SU-DHL-6 (cell line): Measurements from ENCODE around the gene RABL2B.
"Not testable (repeated sequence)": the region's sequence is repeated elsewhere in the genome, so short reads cannot be mapped to it uniquely, and the experiment has no call there.

Experiments used
- H2AFZ ChIP-seq: fragments of 200-600 bp; sonication (generic); 2 replicates; pipeline ENCODE4 v1.6.1; 2014; ENCODE audit warnings: low read depth, mild to moderate bottlenecking, moderate library complexity, mixed read lengths, antibody characterized with exemption, low read length; ENCODE audit not compliant: severe bottlenecking
- H3F3A ChIP-seq: fragments of 200-600 bp; shearing (Covaris generic); 2 replicates; pipeline ENCODE4 v1.6.0; 2016; ENCODE audit warnings: antibody characterized with exemption, mild to moderate bottlenecking; ENCODE audit not compliant: insufficient read depth
- H3K27ac ChIP-seq: fragments of 200-600 bp; sonication (generic); 2 replicates; pipeline ENCODE4 v1.5.1; 2016; ENCODE audit warnings: low read depth, mild to moderate bottlenecking, low read length, moderate library complexity, mixed read lengths
- H3K27me3 ChIP-seq: fragments of 200-600 bp; sonication (generic), shearing (Covaris generic); 2 replicates; pipeline ENCODE4 v1.6.0; 2014; ENCODE audit warnings: mild to moderate bottlenecking, low read length
- H3K36me3 ChIP-seq: fragments of 200-600 bp; sonication (generic); 2 replicates; pipeline ENCODE4 v1.6.1; 2014; ENCODE audit warnings: mild to moderate bottlenecking, low read length, mixed read lengths
- H3K4me2 ChIP-seq: fragments of 300-600, 200-600 bp; shearing (Covaris generic), sonication (generic); 2 replicates; pipeline ENCODE4 v1.6.0; 2014; ENCODE audit warnings: low read length, low read depth, mild to moderate bottlenecking; ENCODE audit not compliant: poor library complexity, severe bottlenecking
- H3K4me3 ChIP-seq: fragments of 200-600 bp; sonication (generic); 2 replicates; pipeline ENCODE4 v1.5.1; 2014; ENCODE audit warnings: antibody characterized with exemption, low read length, mild to moderate bottlenecking, mixed read lengths; ENCODE audit not compliant: insufficient read depth, poor library complexity, severe bottlenecking
- H3K79me2 ChIP-seq: fragments of 200-600 bp; sonication (generic); 2 replicates; pipeline ENCODE4 v1.6.1; 2014; ENCODE audit warnings: mild to moderate bottlenecking, low read length, moderate library complexity; ENCODE audit not compliant: insufficient read depth
- H3K9ac ChIP-seq: fragments of 200-600 bp; sonication (generic); 2 replicates; pipeline ENCODE4 v1.7.0; 2014; ENCODE audit warnings: mild to moderate bottlenecking, low read length
- H3K9me2 ChIP-seq: fragments of 200-600 bp; sonication (generic); replicated peaks from 2 replicates; pipeline ENCODE4 v1.6.1; 2014; ENCODE audit warnings: low read length; ENCODE audit not compliant: insufficient read depth
- H3K9me3 ChIP-seq: fragments of 200-600 bp; sonication (generic); 2 replicates; pipeline ENCODE4 v1.6.1; 2014; ENCODE audit warnings: low read length, mixed read lengths; ENCODE audit not compliant: insufficient read depth
- H4K20me1 ChIP-seq: fragments of 200-600 bp; sonication (generic); 2 replicates; pipeline ENCODE4 v1.6.1; 2014; ENCODE audit warnings: low read depth, mild to moderate bottlenecking, antibody characterized with exemption, low read length, moderate library complexity, mixed read lengths

RABL2B gene

DNA sequence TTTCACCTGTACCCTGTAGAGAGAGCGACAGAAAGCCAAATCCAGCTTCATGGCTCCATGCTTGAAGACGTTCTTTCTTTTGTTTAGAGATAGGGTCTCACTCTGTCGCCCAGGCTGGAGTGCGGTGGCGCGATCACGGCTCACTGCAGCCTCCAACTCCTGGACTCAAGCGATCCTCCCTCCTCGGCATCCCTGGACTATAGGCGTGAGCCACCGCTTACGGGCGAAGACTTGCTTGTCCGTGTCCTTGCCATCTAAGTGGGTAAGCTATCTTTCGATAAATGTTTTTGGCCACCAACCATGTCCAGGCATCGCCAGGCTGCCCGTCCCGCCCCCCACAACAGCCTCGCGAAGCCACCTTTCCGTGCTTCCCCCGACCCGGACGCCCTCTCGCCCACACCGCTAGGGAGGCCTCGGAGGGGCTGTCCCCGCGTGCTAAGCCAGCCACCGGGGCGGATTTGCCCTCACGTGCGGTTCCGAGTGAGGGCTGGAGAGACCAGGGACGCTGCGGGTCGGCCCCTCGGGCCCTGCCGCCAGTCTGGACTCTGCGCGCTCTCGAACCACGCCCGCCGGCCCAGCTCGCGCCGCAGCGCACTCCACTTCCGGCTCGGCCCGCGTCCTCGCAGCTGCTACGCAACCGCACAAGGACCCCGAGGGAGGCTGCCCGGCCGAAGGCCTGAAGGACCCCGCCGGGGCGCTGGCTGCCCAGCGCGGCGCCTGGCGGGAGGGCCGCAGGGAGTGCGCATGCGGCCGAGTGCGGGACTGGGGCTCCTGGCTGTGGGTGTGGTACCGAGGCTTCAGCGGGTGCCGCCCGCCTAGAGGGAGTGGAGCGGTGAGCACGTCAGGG, at the start of gene RABL2B:
Gene RABL2B (minus strand): TSS at position 604 of the 847 bp plus-strand sequence. CDS start 1,342 bp downstream, outside the sequence.
- H2AFZ ChIP-seq, H3K27ac ChIP-seq: not testable (repeated sequence)
- peak within 1 kb of the TSS; percentile 59 for H3K9ac ChIP-seq

DNA sequence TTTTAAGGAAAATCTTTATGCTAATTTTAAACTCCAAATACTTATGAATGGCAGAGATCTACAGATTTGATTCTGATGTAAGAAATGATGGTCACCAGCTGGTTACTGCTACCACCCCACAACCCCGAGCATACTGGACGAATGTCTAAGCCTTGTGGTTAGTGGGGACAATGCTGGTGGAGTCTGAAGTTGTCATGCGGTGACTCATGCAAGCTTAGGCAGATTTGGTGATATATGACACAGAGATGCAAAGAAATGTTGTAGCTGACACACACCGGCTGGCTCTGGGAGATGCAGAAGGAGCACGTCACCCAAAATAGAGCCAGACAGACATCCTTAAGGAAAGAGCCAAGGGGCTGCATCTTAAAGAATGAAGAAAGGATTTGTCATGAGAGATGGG, 3.5 kb upstream of the RABL2B start:
- not testable (repeated sequence) for H3K9me2 ChIP-seq, H3K27me3 ChIP-seq, H3K79me2 ChIP-seq, H4K20me1 ChIP-seq, H3K4me3 ChIP-seq, H3F3A ChIP-seq, H3K36me3 ChIP-seq, H3K9ac ChIP-seq, H3K4me2 ChIP-seq, H3K9me3 ChIP-seq, H2AFZ ChIP-seq, H3K27ac ChIP-seq

More for the DNA sequence above, at the start of gene RABL2B:
- Histone ChIP-seq H3K4me3 (peak within 1 kb of the TSS; percentile 48), H3K4me2 (peak within 1 kb of the TSS; percentile 53)
- H3K27me3 ChIP-seq, H3F3A ChIP-seq, H3K9me3 ChIP-seq, H3K79me2 ChIP-seq, H3K36me3 ChIP-seq, H4K20me1 ChIP-seq, H3K9me2 ChIP-seq: not testable (repeated sequence)

DNA sequence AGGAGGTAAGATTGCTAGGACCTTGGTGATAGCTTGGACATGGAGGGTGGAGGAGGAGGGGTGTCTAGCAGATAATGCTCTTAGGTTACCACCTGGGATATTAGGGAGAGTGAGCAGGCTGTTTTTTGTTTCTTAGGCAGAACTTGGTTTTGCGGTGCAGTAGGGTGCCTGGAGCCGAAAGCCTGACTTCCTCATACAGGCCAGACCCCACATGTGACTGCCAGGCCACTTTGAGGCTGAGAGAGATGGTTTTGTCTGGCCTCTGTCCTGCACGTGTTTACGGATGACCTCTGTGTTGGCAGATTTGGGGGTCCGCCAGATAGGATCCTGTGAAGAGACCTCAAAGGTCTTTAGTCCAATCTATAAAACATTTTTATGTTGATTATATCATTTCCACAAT, 1.9 kb upstream of the RABL2B start:
- not testable (repeated sequence) for H4K20me1 ChIP-seq, H3K36me3 ChIP-seq

DNA sequence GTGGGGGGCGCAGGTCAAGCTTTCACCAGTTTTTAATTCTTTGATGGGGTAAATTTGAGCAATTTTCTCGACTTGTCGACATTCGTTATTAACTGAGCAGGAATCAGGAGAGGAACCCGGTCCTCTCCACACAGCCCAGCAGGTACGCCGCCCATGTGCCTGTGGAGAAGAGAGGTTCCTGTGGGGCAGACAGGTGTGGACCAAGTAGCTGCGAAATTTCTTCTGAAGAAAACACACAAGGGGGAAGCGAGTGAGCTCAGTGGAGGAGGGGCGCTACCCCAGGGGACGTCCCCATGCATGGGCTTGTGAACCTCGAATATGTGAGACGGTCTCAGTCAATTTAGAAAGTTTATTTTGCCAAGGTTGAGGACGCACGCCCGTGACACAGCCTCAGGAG, 442 bp upstream of the RABL2B start:
- not testable (repeated sequence) for H3K79me2 ChIP-seq, H4K20me1 ChIP-seq, H2AFZ ChIP-seq, H3K27me3 ChIP-seq, H3K9me3 ChIP-seq, H3F3A ChIP-seq, H3K9me2 ChIP-seq, H3K27ac ChIP-seq, H3K36me3 ChIP-seq
- Histone ChIP-seq H3K4me3 (peak overlapping the region; percentile 47), H3K4me2 (peak overlapping the region; percentile 53), H3K9ac (peak overlapping the region; percentile 55)

More for the DNA sequence above, 1.9 kb upstream of the RABL2B start:
- H3K4me2 ChIP-seq, H3K27me3 ChIP-seq, H3K79me2 ChIP-seq, H2AFZ ChIP-seq, H3K9me3 ChIP-seq, H3F3A ChIP-seq, H3K4me3 ChIP-seq, H3K9me2 ChIP-seq, H3K27ac ChIP-seq, H3K9ac ChIP-seq: not testable (repeated sequence)

DNA sequence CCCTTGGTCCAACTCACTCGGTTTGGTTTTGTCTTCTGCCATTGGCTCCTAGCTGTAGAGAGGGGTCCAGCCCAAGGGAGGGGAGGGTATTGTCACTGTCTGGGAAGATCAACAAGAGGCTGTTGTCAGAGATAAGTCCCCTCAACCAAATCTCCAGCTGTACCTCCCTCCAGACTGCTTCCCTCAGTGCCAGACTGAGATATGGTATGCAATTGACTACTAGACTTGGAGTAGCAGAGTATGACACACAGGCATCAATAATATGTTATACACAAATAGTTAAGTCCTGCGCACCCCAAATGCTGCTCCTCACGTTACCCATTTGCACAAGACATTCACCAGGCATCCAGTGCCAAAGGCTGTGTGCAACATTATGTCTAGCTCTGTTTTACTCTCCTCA, 1.2 kb downstream of the RABL2B start:
- not testable (repeated sequence) for H3F3A ChIP-seq

DNA sequence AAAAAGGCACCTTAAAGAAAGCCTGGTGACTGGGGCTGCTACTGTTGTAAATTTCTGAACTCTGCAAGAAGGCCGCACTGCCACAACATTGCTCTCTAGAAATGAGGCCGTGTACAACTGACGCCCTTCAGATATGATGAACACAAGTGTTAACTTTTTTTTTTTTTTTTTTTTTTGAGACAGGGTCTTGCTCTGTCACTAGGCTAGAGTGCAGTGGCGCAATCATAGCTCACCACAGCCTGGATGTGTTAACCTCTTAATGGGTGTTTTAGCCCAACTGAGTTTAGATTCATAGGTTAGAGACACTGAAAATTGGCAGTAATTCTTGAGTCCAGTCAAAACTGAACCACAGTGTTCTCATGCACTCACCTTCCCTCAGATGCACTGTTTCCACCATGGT, 3.2 kb downstream of the RABL2B start:
- H3K9ac ChIP-seq, H3K4me2 ChIP-seq, H3K27ac ChIP-seq, H4K20me1 ChIP-seq, H2AFZ ChIP-seq, H3F3A ChIP-seq, H3K79me2 ChIP-seq, H3K9me3 ChIP-seq, H3K27me3 ChIP-seq, H3K36me3 ChIP-seq, H3K4me3 ChIP-seq, H3K9me2 ChIP-seq: not testable (repeated sequence)

More for the DNA sequence above, 1.2 kb downstream of the RABL2B start:
- not testable (repeated sequence) for H3K9me2 ChIP-seq, H3K9ac ChIP-seq, H3K79me2 ChIP-seq, H4K20me1 ChIP-seq, H3K4me3 ChIP-seq, H3K36me3 ChIP-seq, H3K9me3 ChIP-seq, H3K4me2 ChIP-seq, H2AFZ ChIP-seq, H3K27ac ChIP-seq, H3K27me3 ChIP-seq

DNA sequence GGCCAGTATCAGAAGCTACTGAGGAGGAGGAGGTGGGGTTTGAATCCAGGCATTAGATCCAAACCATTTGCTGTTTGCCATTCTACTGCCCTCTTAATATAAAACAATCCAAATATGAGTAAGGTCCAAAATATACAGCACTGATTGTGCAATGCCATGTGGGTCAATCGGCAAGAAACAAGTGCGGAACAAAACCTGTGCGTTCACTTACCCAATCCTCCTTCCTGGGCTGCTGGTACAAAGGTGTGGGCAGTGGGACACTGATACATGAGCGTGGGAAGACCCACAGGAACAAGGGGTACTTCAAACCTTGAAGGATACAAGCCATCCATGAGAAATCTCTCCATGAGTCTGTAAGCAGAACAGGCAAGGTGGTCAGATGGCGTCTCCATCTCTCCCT, 5.8 kb downstream of the RABL2B start:
- H3K27ac ChIP-seq, H2AFZ ChIP-seq, H3K9ac ChIP-seq, H3K4me2 ChIP-seq, H3K9me2 ChIP-seq, H3F3A ChIP-seq, H3K79me2 ChIP-seq, H3K4me3 ChIP-seq, H4K20me1 ChIP-seq, H3K9me3 ChIP-seq, H3K36me3 ChIP-seq, H3K27me3 ChIP-seq: not testable (repeated sequence)
